ENCODE measurements around the gene SYNGR1. TPM values are rescaled to one million over a fixed set of nuclear protein-coding genes. Genes with fewer than 3 reads are reported as not detected.

The SYNGR1 gene
- total and polyA plus RNA-seq, 2 of the 8 experiments (the other 6 are each of a cell fraction or from before 2014, with no cell fraction given) = 32.5 to 84.7 TPM

GRCh38 chr22:39367035-39367434, 17.2 kb downstream of the SYNGR1 start:
- no peaks in the 10 kb centered on the region; a peak in 1 of 8 replicates for H3K36me3 ChIP-seq (ENCODE audit: control insufficient read depth in 2 of 4, insufficient read depth in 4 of 4, low read length in 3 of 4)
- 81% methylated on average over 9 of the region's 9 CpGs; no CpG with 5 or more reads in 1 of the 2 experiments for WGBS, 2 experiments (ENCODE audit: extremely low coverage in 1 of 2, insufficient coverage in 1 of 2, insufficient read length in 1 of 2, insufficient replicate concordance in 2 of 2, low coverage in 1 of 2, low lambda C conversion rate in 2 of 2, missing lambda C conversion rate in 1 of 2)
- TF ChIP-seq SAP30 (IDR thresholded peaks at IDR 0.05; ENCODE audit: insufficient read depth, insufficient replicate concordance, low read length) = no peak
- no peak for TF ChIP-seq POLR2AphosphoS5 (IDR thresholded peaks at IDR 0.05; ENCODE audit: low read depth, low read length)
- TF ChIP-seq SIN3A (conservative IDR thresholded peaks at IDR 0.05 in 1 of 2, IDR thresholded peaks at IDR 0.05 in 1 of 2; ENCODE audit: low read depth in 1 of 2, low read length in 2 of 2) = no peak
- TF ChIP-seq TAF7 (optimal IDR thresholded peaks at IDR 0.05; ENCODE audit: borderline replicate concordance, low read depth, low read length) = no peak
- no peak for TF ChIP-seq BCL11A (IDR thresholded peaks at IDR 0.05; ENCODE audit: low read depth in 2 of 2, low read length in 2 of 2)
- TF ChIP-seq SIRT6 (IDR thresholded peaks at IDR 0.05; ENCODE audit: low read length) = no peak
- no peak for TF ChIP-seq HDAC6 (IDR thresholded peaks at IDR 0.05; ENCODE audit: low read depth, low read length)
- no peak for TF ChIP-seq GTF2F1 (IDR thresholded peaks at IDR 0.05; ENCODE audit: borderline replicate concordance, low read depth, low read length)
- no peak for TF ChIP-seq NANOG (IDR thresholded peaks at IDR 0.05; ENCODE audit: insufficient read depth, low read depth, low read length, poor library complexity, severe bottlenecking)
- no peak for TF ChIP-seq RBBP5 (IDR thresholded peaks at IDR 0.05; ENCODE audit: borderline replicate concordance, low read depth, low read length)
- no peak for TF ChIP-seq GABPA (IDR thresholded peaks at IDR 0.05; ENCODE audit: borderline replicate concordance, insufficient read depth, low read length)
- no peak for TF ChIP-seq CTBP2 (IDR thresholded peaks at IDR 0.05; ENCODE audit: borderline replicate concordance, insufficient read depth, insufficient read length, low read length)
- no peak for TF ChIP-seq ZNF274 (IDR thresholded peaks at IDR 0.05; ENCODE audit: borderline replicate concordance, extremely low read depth, low read length)

More at GRCh38 chr22:39367035-39367434, 17.2 kb downstream of the SYNGR1 start:
- peaks cover 0 to 4% of the 10 kb centered on the region in 2 experiments; a peak in 1 of 4 replicates for H3K9me3 ChIP-seq (ENCODE audit: insufficient read depth in 2 of 2, low read depth in 1 of 2, low read length in 1 of 2)
- H3K9ac ChIP-seq (replicated peaks in 1 of 4; ENCODE audit: extremely low read depth in 1 of 4, low read depth in 3 of 4, low read length in 3 of 4) = no peak overlapping the region
- no peak overlapping the region for H3K27ac ChIP-seq (ENCODE audit: low read depth, low read length)
- H4K5ac ChIP-seq (ENCODE audit: insufficient read length, low read depth, low read length) = no peak overlapping the region
- ChIA-PET POLR2A (ENCODE audit: partially characterized antibody) (interaction anchor here (1.8 to 22.5 kb wide), 3 partner anchors 12 to 52 kb away, joined by 7 to 413 read pairs (median 16); partner anchors contain the start of gene RPL3), CTCF (ENCODE audit: partially characterized antibody) (interaction anchor here (0.6 to 4.1 kb wide), 7 partner anchors 11 to 323 kb away, joined by 3 to 18 read pairs (median 3); no protein-coding TSS in a partner anchor)
- no peak overlapping the region for H2BK12ac ChIP-seq (ENCODE audit: low read depth, low read length)
- H3K4me1 ChIP-seq (replicated peaks in 1 of 4; ENCODE audit: control insufficient read depth in 3 of 4, insufficient read depth in 4 of 4, low read length in 3 of 4) = peaks cover 0 to 25% (median 11%) of the 10 kb centered on the region in 4 experiments; a peak in 6 of 7 replicates
- H3K14ac ChIP-seq (ENCODE audit: insufficient read length) = no peak overlapping the region
- H3K27me3 ChIP-seq (replicated peaks in 1 of 4; ENCODE audit: control insufficient read depth in 3 of 4, extremely low read depth in 1 of 4, insufficient read depth in 3 of 4, low read length in 3 of 4) = no peaks in the 10 kb centered on the region
- no peak for DNase-seq (ENCODE audit: low read depth in 1 of 2, low spot score in 2 of 2)
- no peak overlapping the region for H3K18ac ChIP-seq (ENCODE audit: extremely low read depth, low read length)
- no peak overlapping the region for H2AK5ac ChIP-seq (ENCODE audit: low read depth, low read length)
- no peaks in the 10 kb centered on the region for H3K23me2 ChIP-seq (ENCODE audit: low read depth, low read length)
- no peak overlapping the region for H4K91ac ChIP-seq (replicated peaks; ENCODE audit: insufficient read length, low read length)
- H3K4ac ChIP-seq (replicated peaks; ENCODE audit: insufficient read length, low read depth, low read length) = no peak overlapping the region
- no peak for FAIRE-seq
- H3K79me2 ChIP-seq (ENCODE audit: control insufficient read depth in 1 of 2, insufficient read depth in 2 of 2, low read length in 2 of 2) = peaks cover 0 to 2% of the 10 kb centered on the region in 2 experiments; a peak in 1 of 4 replicates
- H2BK20ac ChIP-seq (ENCODE audit: low read length) = no peak overlapping the region
- no peak overlapping the region for H3K56ac ChIP-seq (replicated peaks; ENCODE audit: insufficient read length, low read depth, low read length)
- peaks cover 5 to 11% of the 10 kb centered on the region in 2 experiments for H4K20me1 ChIP-seq (replicated peaks in 1 of 2; ENCODE audit: control insufficient read depth in 1 of 2, insufficient read depth in 2 of 2, low read length in 2 of 2)
- H2BK15ac ChIP-seq (ENCODE audit: low read length) = no peak overlapping the region
- no peak overlapping the region for H2BK5ac ChIP-seq (ENCODE audit: low read depth, low read length)
- no peak overlapping the region for H2BK120ac ChIP-seq (replicated peaks; ENCODE audit: low read depth, low read length)
- no peak overlapping the region for H2AFZ ChIP-seq (ENCODE audit: low read length)
- peaks cover 9% of the 10 kb centered on the region for H3K79me1 ChIP-seq (ENCODE audit: low read depth, low read length)
- H3K4me2 ChIP-seq (ENCODE audit: insufficient read depth in 1 of 2, low read depth in 2 of 2, low read length in 2 of 2) = no peak overlapping the region
- no peak overlapping the region for H3K4me3 ChIP-seq (ENCODE audit: extremely low read depth in 1 of 4, insufficient read depth in 2 of 4, low read depth in 3 of 4, low read length in 4 of 4)
- no peak overlapping the region for H4K8ac ChIP-seq (ENCODE audit: extremely low read depth, insufficient read depth, low read length)
- H3K23ac ChIP-seq (ENCODE audit: insufficient read length) = no peak overlapping the region
